ENCODE measurements around the gene MYOCD. TPM values are rescaled to one million over a fixed set of nuclear protein-coding genes. Genes with fewer than 3 reads are reported as not detected.

The MYOCD gene
- total RNA-seq, 1 experiment from 2014 or later, result 0.08 TPM

GRCh38 chr17:12735517-12735916 is 69.8 kb downstream of the MYOCD start:
- no peak overlapping the region for H3K4me3 ChIP-seq
- H3K36me3 ChIP-seq, result no peaks in the 10 kb centered on the region
- no peaks in the 10 kb centered on the region for H3K4me1 ChIP-seq
- peaks cover 21% of the 10 kb centered on the region for H3K27me3 ChIP-seq
- no peak overlapping the region for H3K27ac ChIP-seq
- H3K9me3 ChIP-seq (replicated peaks), result no peaks in the 10 kb centered on the region
- no peak for DNase-seq

- no peak for DNase-seq
- H3K27ac ChIP-seq, result no peak overlapping the region
- H3K4me1 ChIP-seq, result no peaks in the 10 kb centered on the region
- H3K27me3 ChIP-seq, result peaks cover 28% of the 10 kb centered on the region
- no peaks in the 10 kb centered on the region for H3K9me3 ChIP-seq (replicated peaks)
- H3K36me3 ChIP-seq, result no peaks in the 10 kb centered on the region
- H3K4me3 ChIP-seq, result no peak overlapping the region
Observed at GRCh38 chr17:12736526-12736925, 70.8 kb downstream of the MYOCD start.

GRCh38 chr17:12737740-12738469 is 72.2 kb downstream of the MYOCD start:
- no peaks in the 10 kb centered on the region; the same call in 1 of the 2 replicates for H3K4me1 ChIP-seq
- H3K9me3 ChIP-seq (replicated peaks), result no peaks in the 10 kb centered on the region
- no peaks in the 10 kb centered on the region for H3K36me3 ChIP-seq
- H3K27ac ChIP-seq, result no peak overlapping the region
- no peak for DNase-seq
- H3K27me3 ChIP-seq, result peaks cover 28% of the 10 kb centered on the region
- no peak overlapping the region for H3K4me3 ChIP-seq

GRCh38 chr17:12738624-12739023 is 72.9 kb downstream of the MYOCD start:
- Histone ChIP-seq H3K4me1 (no peaks in the 10 kb centered on the region; the same call in 1 of the 2 replicates), H3K9me3 (replicated peaks) (no peaks in the 10 kb centered on the region), H3K36me3 (no peaks in the 10 kb centered on the region), H3K27ac (no peak overlapping the region), H3K4me3 (no peak overlapping the region), H3K27me3 (peaks cover 32% of the 10 kb centered on the region)
- no peak for DNase-seq

- no peak for DNase-seq
- H3K9me3 ChIP-seq (replicated peaks), result no peaks in the 10 kb centered on the region
- H3K4me3 ChIP-seq, result no peak overlapping the region
- no peaks in the 10 kb centered on the region for H3K36me3 ChIP-seq
- H3K4me1 ChIP-seq, result no peaks in the 10 kb centered on the region; the same call in 1 of the 2 replicates
- peaks cover 35% of the 10 kb centered on the region for H3K27me3 ChIP-seq
- no peak overlapping the region for H3K27ac ChIP-seq
Observed at GRCh38 chr17:12739500-12739899, 73.8 kb downstream of the MYOCD start.

GRCh38 chr17:12743046-12743445 is 77.4 kb downstream of the MYOCD start:
- no peaks in the 10 kb centered on the region for H3K36me3 ChIP-seq
- no peak overlapping the region for H3K27ac ChIP-seq
- no peak for DNase-seq
- H3K4me3 ChIP-seq, result no peak overlapping the region
- H3K9me3 ChIP-seq (replicated peaks), result no peaks in the 10 kb centered on the region
- H3K4me1 ChIP-seq, result no peaks in the 10 kb centered on the region; the same call in 1 of the 2 replicates
- H3K27me3 ChIP-seq, result peaks cover 31% of the 10 kb centered on the region

GRCh38 chr17:12744298-12744697 is 78.6 kb downstream of the MYOCD start:
- Histone ChIP-seq H3K27me3 (peaks cover 23% of the 10 kb centered on the region), H3K27ac (no peak overlapping the region)
- DNase-seq, result peak; percentile 27 to 40

GRCh38 chr17:12744786-12745185 is 79.1 kb downstream of the MYOCD start:
- Histone ChIP-seq H3K9me3 (replicated peaks) (no peaks in the 10 kb centered on the region), H3K27me3 (peaks cover 21% of the 10 kb centered on the region)

More at GRCh38 chr17:12744298-12744697, 78.6 kb downstream of the MYOCD start:
- H3K4me3 ChIP-seq, result no peak overlapping the region
- H3K4me1 ChIP-seq, result no peaks in the 10 kb centered on the region; the same call in 1 of the 2 replicates
- no peaks in the 10 kb centered on the region for H3K9me3 ChIP-seq (replicated peaks)
- no peaks in the 10 kb centered on the region for H3K36me3 ChIP-seq

GRCh38 chr17:12745486-12745885 is 79.8 kb downstream of the MYOCD start:
- Histone ChIP-seq H3K4me3 (no peak overlapping the region), H3K27ac (no peak overlapping the region), H3K36me3 (no peaks in the 10 kb centered on the region), H3K9me3 (replicated peaks) (no peaks in the 10 kb centered on the region), H3K4me1 (no peaks in the 10 kb centered on the region; the same call in 1 of the 2 replicates), H3K27me3 (peaks cover 21% of the 10 kb centered on the region)
- DNase-seq, result no peak

More at GRCh38 chr17:12744786-12745185, 79.1 kb downstream of the MYOCD start:
- H3K27ac ChIP-seq, result no peak overlapping the region
- DNase-seq, result no peak
- no peak overlapping the region for H3K4me3 ChIP-seq
- H3K4me1 ChIP-seq, result no peaks in the 10 kb centered on the region; the same call in 1 of the 2 replicates
- no peaks in the 10 kb centered on the region for H3K36me3 ChIP-seq

GRCh38 chr17:12756786-12757185 is 91.1 kb downstream of the MYOCD start:
- Histone ChIP-seq H3K27ac (no peak overlapping the region), H3K27me3 (peaks cover 48% of the 10 kb centered on the region)
- no peak for DNase-seq

GRCh38 chr17:12759090-12759489 is 93.4 kb downstream of the MYOCD start:
- Histone ChIP-seq H3K9me3 (replicated peaks) (no peaks in the 10 kb centered on the region), H3K4me1 (no peaks in the 10 kb centered on the region), H3K27ac (no peak overlapping the region), H3K27me3 (peaks cover 48% of the 10 kb centered on the region), H3K4me3 (no peak overlapping the region), H3K36me3 (no peaks in the 10 kb centered on the region)
- DNase-seq, result no peak

More at GRCh38 chr17:12756786-12757185, 91.1 kb downstream of the MYOCD start:
- no peaks in the 10 kb centered on the region for H3K9me3 ChIP-seq (replicated peaks)
- H3K4me3 ChIP-seq, result no peak overlapping the region
- no peaks in the 10 kb centered on the region for H3K36me3 ChIP-seq
- H3K4me1 ChIP-seq, result no peaks in the 10 kb centered on the region

GRCh38 chr17:12765548-12765947 is 99.9 kb downstream of the MYOCD start:
- no peak for DNase-seq
- no peak overlapping the region for H3K27ac ChIP-seq
- no peak overlapping the region for H3K4me3 ChIP-seq
- H3K36me3 ChIP-seq, result no peaks in the 10 kb centered on the region
- H3K4me1 ChIP-seq, result no peaks in the 10 kb centered on the region
- no peaks in the 10 kb centered on the region for H3K9me3 ChIP-seq (replicated peaks)
- H3K27me3 ChIP-seq, result peaks cover 44% of the 10 kb centered on the region

- Histone ChIP-seq H3K36me3 (no peaks in the 10 kb centered on the region), H3K9me3 (replicated peaks) (no peaks in the 10 kb centered on the region), H3K4me3 (no peak overlapping the region), H3K4me1 (no peaks in the 10 kb centered on the region), H3K27ac (no peak overlapping the region), H3K27me3 (peaks cover 43% of the 10 kb centered on the region)
- no peak for DNase-seq
Observed at GRCh38 chr17:12768255-12768654, 102.6 kb downstream of the MYOCD start.

- Histone ChIP-seq H3K9me3 (replicated peaks) (no peaks in the 10 kb centered on the region), H3K27ac (no peak overlapping the region), H3K4me1 (no peaks in the 10 kb centered on the region), H3K36me3 (no peaks in the 10 kb centered on the region), H3K4me3 (no peak overlapping the region), H3K27me3 (peaks cover 42% of the 10 kb centered on the region)
- no peak for DNase-seq
Observed at GRCh38 chr17:12769981-12770380, 104.3 kb downstream of the MYOCD start.

- Histone ChIP-seq H3K4me3 (no peak overlapping the region), H3K9me3 (replicated peaks) (no peaks in the 10 kb centered on the region), H3K4me1 (no peaks in the 10 kb centered on the region), H3K27me3 (peaks cover 46% of the 10 kb centered on the region), H3K27ac (no peak overlapping the region), H3K36me3 (no peaks in the 10 kb centered on the region)
- DNase-seq, result no peak
Observed at GRCh38 chr17:12773153-12773552, 107.5 kb downstream of the MYOCD start.

- H3K4me3 ChIP-seq, result peak overlapping the region; percentile 43
- H3K4me1 ChIP-seq, result no peaks in the 10 kb centered on the region
- H3K27me3 ChIP-seq, result peaks cover 30% of the 10 kb centered on the region; the same call in 1 of the 2 replicates
- DNase-seq, result no peak
- H3K36me3 ChIP-seq, result no peaks in the 10 kb centered on the region
- H3K9me3 ChIP-seq (replicated peaks), result no peaks in the 10 kb centered on the region
- H3K27ac ChIP-seq, result no peak overlapping the region
Observed at GRCh38 chr17:12789075-12789480, 123.4 kb downstream of the MYOCD start.

Data from SJCRH30 (cell line).